Measurements from ENCODE around the gene POLR2J2.
"Not testable (repeated sequence)": the region's sequence is repeated elsewhere in the genome, so short reads cannot be mapped to it uniquely, and the experiment has no call there.

Gene POLR2J2

GRCh38 chr7:102667523-102667922 is 3.9 kb downstream of the POLR2J2 start:
- DNase-seq, result not testable (repeated sequence)

DNA sequence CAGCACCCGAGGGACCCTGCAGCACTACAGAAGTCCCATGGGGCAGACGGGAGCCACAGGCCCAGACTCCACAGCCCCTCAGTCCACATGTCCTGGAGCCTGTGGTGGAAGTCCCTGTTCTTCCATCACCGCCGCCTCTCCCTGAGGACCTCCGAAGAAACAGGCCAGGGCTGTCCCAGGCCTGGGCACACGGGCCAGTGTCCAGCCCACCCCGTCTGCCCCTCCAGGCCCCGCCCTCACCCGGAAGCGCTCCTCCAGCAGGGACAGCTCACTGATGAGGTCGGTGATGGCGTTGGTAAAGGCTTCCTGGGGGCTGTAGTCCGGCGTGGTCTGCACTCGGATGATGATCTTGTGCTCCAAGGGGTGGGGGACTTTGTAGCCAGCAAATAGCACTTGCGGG is 4.6 kb downstream of the POLR2J2 start:
- not testable (repeated sequence) for DNase-seq

- DNase-seq, result not testable (repeated sequence)
Observed at GRCh38 chr7:102664765-102665164, 6.7 kb downstream of the POLR2J2 start.

GRCh38 chr7:102649924-102650323 is 21.5 kb downstream of the POLR2J2 start, which contains the start of gene SPDYE2B:
Gene SPDYE2B, plus strand, starts transcription at chr7:102650319. Its CDS starts 2,030 bp downstream, at chr7:102652349.
- DNase-seq, result not testable (repeated sequence)

- not testable (repeated sequence) for DNase-seq
Observed at GRCh38 chr7:102647813-102648212, 23.6 kb downstream of the POLR2J2 start.

- DNase-seq, result not testable (repeated sequence)
Observed at GRCh38 chr7:102643404-102643803, 28.1 kb downstream of the POLR2J2 start.

DNA sequence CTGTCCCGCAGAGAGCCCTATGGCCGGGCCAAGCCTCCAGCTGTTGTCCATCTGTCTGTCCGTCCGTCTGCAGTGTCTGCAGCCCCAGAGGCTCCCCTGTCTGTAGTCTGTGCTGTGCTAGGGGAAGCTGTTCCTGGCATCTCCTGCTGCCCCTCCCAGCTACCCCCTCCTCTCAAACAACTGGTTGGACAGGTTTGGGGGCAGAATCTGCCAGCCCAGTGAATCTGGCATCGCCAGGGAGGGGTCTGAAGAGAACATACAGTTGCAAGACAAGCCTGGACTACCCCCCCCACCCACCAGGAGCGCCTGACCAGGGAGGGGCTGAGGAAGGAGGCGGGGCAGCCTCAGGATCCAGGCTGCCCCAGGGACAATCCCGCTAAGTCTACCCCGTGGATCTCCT is 28.8 kb downstream of the POLR2J2 start, which contains the start of gene UPK3BL1:
TSS of gene UPK3BL1 (minus strand) at position 101 of the 400 bp plus-strand sequence. CDS start at position 51, 50 bp downstream.
- DNase-seq, result not testable (repeated sequence)

- DNase-seq, result not testable (repeated sequence)
Observed at GRCh38 chr7:102638848-102639247, 32.6 kb downstream of the POLR2J2 start.

- not testable (repeated sequence) for DNase-seq
Observed at GRCh38 chr7:102636956-102637355, 34.5 kb downstream of the POLR2J2 start.

DNA sequence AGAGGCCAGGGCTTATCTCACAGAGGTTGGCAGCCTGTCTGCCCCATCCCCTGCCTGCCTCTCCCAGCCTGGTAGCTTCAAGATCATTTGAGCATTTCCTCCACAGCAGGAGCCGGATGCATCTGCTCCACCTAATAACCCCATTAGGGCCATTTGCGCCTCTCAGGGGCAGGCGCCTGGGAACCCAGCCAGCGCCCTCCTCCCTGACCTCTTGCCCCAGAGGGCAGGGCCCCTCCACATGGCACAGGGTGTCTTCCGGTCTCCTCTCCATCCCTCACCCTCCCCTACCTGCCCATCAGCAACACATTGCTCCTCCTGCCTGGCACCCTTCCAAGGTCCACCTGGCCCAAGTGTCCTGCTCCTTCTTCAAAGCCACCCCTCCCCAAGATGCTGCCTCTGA is 36.1 kb downstream of the POLR2J2 start:
- not testable (repeated sequence) for DNase-seq

GRCh38 chr7:102634299-102634698 is 37.2 kb downstream of the POLR2J2 start:
- not testable (repeated sequence) for DNase-seq

DNA sequence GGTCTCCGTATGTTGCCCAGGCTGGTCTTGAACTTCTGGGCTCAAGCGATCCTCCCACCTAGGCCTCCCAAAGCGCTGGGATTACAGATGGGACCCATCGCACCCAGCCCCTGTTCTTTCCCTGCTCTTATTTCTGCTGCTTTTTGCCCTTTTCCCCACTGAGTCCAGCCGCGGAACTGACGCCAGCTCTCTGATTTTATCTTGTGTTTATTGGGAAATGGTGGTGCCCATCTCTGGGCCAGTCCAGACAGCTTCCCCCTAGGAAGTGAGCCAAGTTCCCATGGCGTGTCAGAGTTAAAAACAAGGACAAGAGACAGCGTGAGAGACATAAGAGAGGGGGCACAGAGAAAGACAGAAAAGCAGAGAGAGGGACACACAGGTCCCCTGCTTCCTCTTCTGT is 40.8 kb downstream of the POLR2J2 start:
- DNase-seq, result not testable (repeated sequence)

DNA sequence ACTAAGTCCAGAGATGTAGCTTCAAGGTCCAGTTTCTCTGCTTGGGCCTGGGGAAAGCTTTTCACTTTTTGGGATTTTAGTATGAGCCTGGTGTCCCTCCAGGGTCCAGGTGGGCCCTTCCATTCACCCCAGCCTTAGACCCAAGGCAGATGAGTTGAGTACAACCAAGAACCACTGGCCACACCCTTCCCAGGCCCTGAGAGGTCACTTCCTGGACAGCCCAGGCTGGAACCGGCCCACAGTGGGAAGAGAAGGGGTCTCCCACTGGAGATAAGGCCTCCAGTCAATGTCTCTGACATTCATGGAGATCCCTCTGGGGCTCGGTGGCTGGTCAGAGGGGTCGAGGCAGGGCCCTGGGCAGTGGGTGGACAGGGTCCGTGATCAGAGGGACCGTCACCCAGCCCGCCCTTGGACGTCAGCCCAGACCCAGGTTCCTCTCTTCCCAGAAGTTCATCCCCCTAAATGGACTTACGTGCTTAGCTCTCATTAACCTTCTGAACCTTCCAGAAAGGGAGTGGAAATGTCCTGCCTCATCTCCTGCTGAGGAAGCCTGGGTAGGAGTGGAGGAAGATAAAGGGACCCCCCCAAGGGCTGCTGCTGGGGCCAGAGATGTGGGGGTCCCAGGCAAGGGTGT is 44.1 kb downstream of the POLR2J2 start:
- DNase-seq, result not testable (repeated sequence)

- not testable (repeated sequence) for DNase-seq
Observed at GRCh38 chr7:102618122-102618521, 53.3 kb downstream of the POLR2J2 start.

DNA sequence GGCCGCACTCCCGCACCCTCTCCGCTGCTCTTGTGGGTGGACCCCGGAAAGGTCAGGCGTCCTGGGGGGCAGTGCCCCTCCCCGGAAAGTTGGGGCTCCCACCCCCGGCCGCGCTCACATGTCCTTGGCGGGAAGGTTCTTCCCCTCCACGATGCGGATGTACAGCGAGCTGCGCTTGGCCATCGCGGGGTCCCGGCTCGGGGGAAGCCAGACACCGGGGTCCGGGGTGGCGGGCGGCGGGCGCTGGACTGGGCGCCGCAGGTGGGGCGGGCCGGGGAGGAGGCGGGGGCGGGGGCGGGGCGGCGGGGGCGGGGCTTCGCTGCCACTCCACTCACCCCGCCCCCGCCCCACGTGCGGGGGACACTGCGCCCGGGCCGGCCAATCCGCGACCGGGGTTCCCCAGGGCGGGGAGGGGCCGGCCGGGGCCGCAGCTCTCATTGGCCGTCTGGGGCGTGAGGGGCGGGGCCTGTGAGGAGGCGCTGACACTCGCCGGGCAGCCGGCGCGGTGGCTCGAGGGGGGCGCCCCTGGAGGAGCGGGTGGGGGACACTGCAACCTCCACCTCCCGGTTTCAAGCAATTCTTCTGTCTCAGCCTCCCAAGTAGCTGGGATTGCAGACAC is 54.8 kb downstream of the POLR2J2 start, which contains the start of gene RASA4:
TSS of gene RASA4 (minus strand) at position 250 of the 619 bp plus-strand sequence. CDS start at position 183, 67 bp downstream.
- DNase-seq, result peak in 1 of 2 experiments; percentile 11

All from activated CD4-positive, alpha-beta T cell treated with anti-CD3 and anti-CD28 coated beads, Interleukin-2, amount 50 U/mL, for 4 hours (primary cell).